ENCODE results near the gene HCN4. TPM values are rescaled to one million over a fixed set of nuclear protein-coding genes. Genes with fewer than 3 reads are reported as not detected.

Gene HCN4
- total and polyA plus RNA-seq, 4 experiments from 2014 or later: not detected

DNA sequence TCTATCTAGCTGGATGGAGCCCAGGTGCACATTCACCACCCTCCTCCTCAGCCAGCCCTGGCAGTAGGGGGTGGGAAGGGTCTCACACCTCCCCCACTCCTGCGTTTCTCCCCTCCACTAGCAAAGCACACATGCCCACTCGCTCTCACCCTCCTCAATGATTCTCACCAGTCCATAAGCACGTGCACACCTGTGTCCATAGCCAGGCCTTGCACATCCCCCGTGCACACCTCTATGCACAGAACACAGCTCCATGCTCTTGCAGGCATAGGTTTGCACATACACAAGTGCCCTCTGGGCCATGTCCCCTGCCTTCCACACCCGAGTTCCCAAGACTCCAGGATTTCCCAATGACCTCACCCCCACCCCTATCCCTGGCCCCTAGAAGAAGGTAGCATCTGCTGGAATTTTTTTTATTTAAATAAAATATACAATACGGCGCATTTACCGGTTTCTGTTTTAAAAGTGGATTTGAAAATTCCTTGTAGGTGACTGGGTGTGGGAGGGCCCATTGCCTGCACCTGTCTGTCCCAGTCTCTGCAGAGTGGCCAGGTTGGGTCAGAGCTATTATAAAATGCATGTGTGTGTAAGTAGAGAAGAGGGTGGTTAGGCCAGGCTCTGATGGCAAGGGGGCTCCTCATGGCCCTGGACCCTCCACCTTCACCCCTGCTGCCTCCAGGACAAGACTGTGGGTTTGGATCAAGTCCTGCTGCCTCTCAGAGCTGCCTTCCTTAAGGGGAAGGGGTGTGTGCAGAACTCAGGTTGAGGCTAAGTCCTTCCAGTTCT, 49.1 kb downstream of the HCN4 start:
- H3K36me3 Mint-ChIP-seq: no peaks in the 10 kb centered on the region
- peaks cover 5 to 19% of the 10 kb centered on the region in 2 donors for H3K27me3 Mint-ChIP-seq
- CTCF ChIA-PET (ENCODE audit: partially characterized antibody): no interaction called here
- H3K27ac Mint-ChIP-seq: no peak overlapping the region
- intact Hi-C loops (cut with micrococcal nuclease): no loop called here
- H3K9me3 ChIP-seq (ENCODE audit: control insufficient read depth in 1 of 2, low read length in 2 of 2): no peaks in the 10 kb centered on the region
- H3K4me3 Mint-ChIP-seq: no peak overlapping the region
- no peak overlapping the region for H3K4me3 ChIP-seq (ENCODE audit: low read length in 2 of 2)
- peaks cover 0 to 4% (median 0%) of the 10 kb centered on the region in 4 donors for H3K4me1 Mint-ChIP-seq
- no peak for DNase-seq
- H3K4me1 ChIP-seq (ENCODE audit: insufficient read depth, low read length): no peaks in the 10 kb centered on the region
- H3K9me3 Mint-ChIP-seq: no peaks in the 10 kb centered on the region
- POLR2A ChIA-PET (ENCODE audit: partially characterized antibody): no interaction called here
- no peaks in the 10 kb centered on the region for H3K27me3 ChIP-seq (ENCODE audit: insufficient read depth, low read length)
- no peaks in the 10 kb centered on the region for H3K36me3 ChIP-seq (ENCODE audit: insufficient read depth, low read length)
- H3K27ac ChIP-seq (ENCODE audit: low read depth, low read length): no peak overlapping the region

DNA sequence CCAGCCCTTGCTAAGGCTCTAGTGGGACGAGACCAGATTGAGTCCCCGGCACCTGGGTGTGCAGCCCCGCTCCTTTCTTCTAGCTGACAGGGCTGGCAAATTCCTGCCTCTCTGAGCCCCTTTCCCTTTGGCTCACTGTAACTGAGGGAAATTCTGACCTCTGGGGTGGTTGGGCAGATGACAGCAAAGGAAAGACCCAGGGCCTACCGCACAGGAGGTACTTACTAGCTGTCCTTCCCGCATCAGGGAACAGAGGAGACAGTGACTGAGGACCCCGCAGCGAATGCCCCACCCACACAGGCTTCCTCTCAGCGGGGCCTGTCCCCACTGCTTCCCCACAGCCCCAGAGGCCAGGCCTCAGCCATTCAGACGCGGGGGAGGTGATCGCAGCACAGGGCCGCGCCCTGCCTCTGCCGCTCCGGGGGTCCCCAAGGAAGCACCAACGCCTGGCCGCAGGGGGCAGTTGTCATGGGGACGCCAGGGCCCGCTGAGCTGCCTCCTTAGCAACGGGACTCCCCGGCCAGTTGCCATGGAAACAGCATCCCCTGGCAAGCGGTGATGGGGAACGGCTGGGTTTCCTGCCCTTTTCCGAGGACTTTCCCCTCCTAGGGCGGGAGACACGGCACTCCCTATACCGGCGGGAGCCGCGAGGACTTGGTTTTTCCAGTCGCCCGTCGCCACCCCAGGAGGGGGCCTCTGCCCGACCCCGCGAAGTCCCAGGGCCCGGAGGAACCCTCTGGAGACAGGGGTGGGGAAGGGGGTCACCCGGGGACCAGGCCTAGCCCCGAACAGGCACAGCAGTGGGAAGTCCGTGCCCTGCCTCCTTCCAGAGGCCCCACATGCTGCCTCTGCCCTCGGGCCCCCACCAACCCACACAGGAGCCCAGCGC, 50.1 kb downstream of the HCN4 start:
- no peak for DNase-seq
- POLR2A ChIA-PET (ENCODE audit: partially characterized antibody): no interaction called here
- Histone ChIP-seq H3K27me3 (ENCODE audit: insufficient read depth, low read length) (no peaks in the 10 kb centered on the region), H3K4me1 (ENCODE audit: insufficient read depth, low read length) (no peaks in the 10 kb centered on the region), H3K27ac (ENCODE audit: low read depth, low read length) (no peak overlapping the region), H3K36me3 (ENCODE audit: insufficient read depth, low read length) (no peaks in the 10 kb centered on the region), H3K9me3 (ENCODE audit: control insufficient read depth in 1 of 2, low read length in 2 of 2) (no peaks in the 10 kb centered on the region), H3K4me3 (ENCODE audit: low read length in 2 of 2) (no peak overlapping the region)
- intact Hi-C loops (cut with micrococcal nuclease): no loop called here
- H3K9me3 Mint-ChIP-seq: no peaks in the 10 kb centered on the region
- CTCF ChIA-PET (ENCODE audit: partially characterized antibody): no interaction called here
- H3K4me3 Mint-ChIP-seq: no peak overlapping the region
- H3K36me3 Mint-ChIP-seq: no peaks in the 10 kb centered on the region
- peaks cover 0 to 4% (median 0%) of the 10 kb centered on the region in 4 donors for H3K4me1 Mint-ChIP-seq
- H3K27ac Mint-ChIP-seq: no peak overlapping the region
- H3K27me3 Mint-ChIP-seq: peaks cover 7 to 19% of the 10 kb centered on the region in 2 donors

DNA sequence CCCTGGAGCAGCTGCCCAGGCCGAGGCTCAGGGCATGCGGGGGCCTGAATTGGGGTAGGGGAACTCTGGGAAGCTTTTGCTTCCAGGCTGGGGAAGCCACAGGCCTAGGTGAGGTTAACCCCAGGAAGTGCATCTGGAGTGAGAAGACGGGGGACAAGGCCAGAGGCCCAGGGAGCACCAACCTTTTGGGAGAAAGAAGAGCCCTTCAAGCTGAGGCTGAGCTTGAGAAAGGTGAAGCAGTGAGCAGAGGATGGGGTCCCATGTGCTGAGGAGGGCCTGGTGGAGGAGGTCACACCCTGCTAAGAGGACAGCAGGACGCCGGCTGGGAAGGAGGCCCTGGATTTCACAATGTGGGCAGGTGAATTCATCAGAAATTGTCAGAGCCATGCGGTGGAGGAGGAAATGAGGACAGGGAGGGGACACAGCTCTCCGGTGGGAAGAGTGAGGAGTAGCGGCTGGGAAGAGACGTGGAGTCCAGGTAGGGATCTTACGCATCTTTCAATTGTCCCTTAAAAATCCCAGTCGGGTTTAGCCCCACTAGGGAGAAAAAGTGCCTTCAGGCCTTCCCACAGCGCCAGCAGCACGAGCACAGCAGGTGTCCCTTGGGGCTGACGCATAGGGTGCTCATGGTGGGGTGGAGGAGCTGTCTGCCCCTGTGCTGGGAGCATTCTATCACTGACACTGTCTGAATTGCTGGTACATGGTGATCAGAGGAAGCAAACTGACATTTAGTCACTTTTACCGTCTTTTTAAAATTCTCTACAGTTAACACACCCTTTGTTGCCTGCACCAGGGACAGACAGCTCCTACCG, 50.9 kb downstream of the HCN4 start:
- ChIA-PET CTCF (ENCODE audit: partially characterized antibody) (no interaction called here), POLR2A (ENCODE audit: partially characterized antibody) (no interaction called here)
- H3K9me3 ChIP-seq (ENCODE audit: control insufficient read depth in 1 of 2, low read length in 2 of 2): no peaks in the 10 kb centered on the region
- no peak overlapping the region for H3K27ac Mint-ChIP-seq
- H3K27ac ChIP-seq (ENCODE audit: low read depth, low read length): no peak overlapping the region
- H3K9me3 Mint-ChIP-seq: no peaks in the 10 kb centered on the region
- H3K4me3 Mint-ChIP-seq: no peak overlapping the region
- no peaks in the 10 kb centered on the region for H3K27me3 ChIP-seq (ENCODE audit: insufficient read depth, low read length)
- peaks cover 0 to 4% (median 0%) of the 10 kb centered on the region in 4 donors for H3K4me1 Mint-ChIP-seq
- H3K36me3 ChIP-seq (ENCODE audit: insufficient read depth, low read length): no peaks in the 10 kb centered on the region
- H3K36me3 Mint-ChIP-seq: no peaks in the 10 kb centered on the region
- no peaks in the 10 kb centered on the region for H3K4me1 ChIP-seq (ENCODE audit: insufficient read depth, low read length)
- H3K27me3 Mint-ChIP-seq: peaks cover 7 to 19% of the 10 kb centered on the region in 2 donors
- DNase-seq: no peak
- H3K4me3 ChIP-seq (ENCODE audit: low read length in 2 of 2): no peak overlapping the region
- intact Hi-C loops (cut with micrococcal nuclease): no loop called here

DNA sequence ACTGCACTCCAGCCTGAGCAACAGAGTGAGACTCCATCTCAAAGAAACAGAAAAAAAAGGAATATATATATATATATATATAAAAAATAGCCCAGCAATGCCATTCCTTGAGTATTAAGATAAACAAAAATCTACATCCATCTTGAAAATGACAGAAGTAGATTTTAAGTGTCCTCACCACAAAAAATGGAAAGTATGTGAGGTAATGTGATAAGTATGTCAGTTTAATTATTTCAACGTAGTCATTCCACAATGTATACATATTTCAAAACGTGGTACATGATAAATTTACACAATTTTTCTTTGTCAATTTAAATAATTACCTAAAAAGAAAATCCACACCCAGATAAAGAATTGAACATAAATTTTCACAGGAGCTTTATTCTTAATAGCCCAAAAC, 54.9 kb downstream of the HCN4 start:
- no peak overlapping the region for H3K27ac Mint-ChIP-seq
- DNase-seq: no peak
- peaks cover 4 to 7% of the 10 kb centered on the region in 2 donors for H3K27me3 Mint-ChIP-seq
- H3K9me3 ChIP-seq (ENCODE audit: control insufficient read depth in 1 of 2, low read length in 2 of 2): no peaks in the 10 kb centered on the region
- H3K4me1 Mint-ChIP-seq: no peaks in the 10 kb centered on the region
- intact Hi-C loops (cut with micrococcal nuclease): no loop called here
- H3K9me3 Mint-ChIP-seq: no peaks in the 10 kb centered on the region
- no peak overlapping the region for H3K4me3 Mint-ChIP-seq
- POLR2A ChIA-PET (ENCODE audit: partially characterized antibody): no interaction called here
- no peaks in the 10 kb centered on the region for H3K36me3 Mint-ChIP-seq
- CTCF ChIA-PET (ENCODE audit: partially characterized antibody): no interaction called here
- H3K27me3 ChIP-seq (ENCODE audit: insufficient read depth, low read length): no peaks in the 10 kb centered on the region
- H3K4me1 ChIP-seq (ENCODE audit: insufficient read depth, low read length): no peaks in the 10 kb centered on the region
- no peak overlapping the region for H3K27ac ChIP-seq (ENCODE audit: low read depth, low read length)
- no peak overlapping the region for H3K4me3 ChIP-seq (ENCODE audit: low read length in 2 of 2)
- H3K36me3 ChIP-seq (ENCODE audit: insufficient read depth, low read length): no peaks in the 10 kb centered on the region

DNA sequence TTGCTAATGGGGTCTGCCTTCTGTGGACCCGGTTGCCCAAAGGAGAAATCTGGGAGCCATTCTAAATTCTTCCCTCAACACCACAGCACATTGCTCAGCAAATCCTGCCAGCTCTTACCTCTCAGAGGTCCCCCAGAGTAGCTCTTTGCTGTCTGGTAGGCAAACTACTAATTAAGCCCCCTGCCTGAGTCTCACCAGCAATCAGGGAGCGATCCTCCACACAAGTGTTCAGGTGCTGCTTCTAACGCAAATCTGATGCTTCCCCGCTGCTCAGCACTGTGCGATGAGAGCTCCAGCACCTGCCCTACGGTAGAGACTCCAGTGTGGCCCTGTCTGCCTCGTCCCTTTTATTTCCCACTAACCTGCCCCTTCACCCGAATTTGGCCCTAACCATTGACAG, 60.5 kb downstream of the HCN4 start:
- Histone ChIP-seq H3K27me3 (ENCODE audit: insufficient read depth, low read length) (no peaks in the 10 kb centered on the region), H3K36me3 (ENCODE audit: insufficient read depth, low read length) (peaks cover 4% of the 10 kb centered on the region), H3K4me3 (ENCODE audit: low read length in 2 of 2) (no peak overlapping the region), H3K27ac (ENCODE audit: low read depth, low read length) (no peak overlapping the region), H3K4me1 (ENCODE audit: insufficient read depth, low read length) (no peaks in the 10 kb centered on the region), H3K9me3 (ENCODE audit: control insufficient read depth in 1 of 2, low read length in 2 of 2) (no peaks in the 10 kb centered on the region)
- H3K36me3 Mint-ChIP-seq: peaks cover 4% of the 10 kb centered on the region in 2 donors
- H3K27me3 Mint-ChIP-seq: no peaks in the 10 kb centered on the region
- DNase-seq: no peak
- H3K4me1 Mint-ChIP-seq: no peaks in the 10 kb centered on the region
- H3K27ac Mint-ChIP-seq: peak overlapping the region in 1 of 7 donors; percentile 33
- ChIA-PET POLR2A (ENCODE audit: partially characterized antibody) (no interaction called here), CTCF (ENCODE audit: partially characterized antibody) (no interaction called here)
- intact Hi-C loops (cut with micrococcal nuclease): loop anchor here (10.0 kb wide), 1 partner anchor 396 kb away; no protein-coding TSS in a partner anchor
- peaks cover 0 to 1% (median 0%) of the 10 kb centered on the region in 8 donors for H3K9me3 Mint-ChIP-seq
- peak overlapping the region in 1 of 8 donors; percentile 30 for H3K4me3 Mint-ChIP-seq

DNA sequence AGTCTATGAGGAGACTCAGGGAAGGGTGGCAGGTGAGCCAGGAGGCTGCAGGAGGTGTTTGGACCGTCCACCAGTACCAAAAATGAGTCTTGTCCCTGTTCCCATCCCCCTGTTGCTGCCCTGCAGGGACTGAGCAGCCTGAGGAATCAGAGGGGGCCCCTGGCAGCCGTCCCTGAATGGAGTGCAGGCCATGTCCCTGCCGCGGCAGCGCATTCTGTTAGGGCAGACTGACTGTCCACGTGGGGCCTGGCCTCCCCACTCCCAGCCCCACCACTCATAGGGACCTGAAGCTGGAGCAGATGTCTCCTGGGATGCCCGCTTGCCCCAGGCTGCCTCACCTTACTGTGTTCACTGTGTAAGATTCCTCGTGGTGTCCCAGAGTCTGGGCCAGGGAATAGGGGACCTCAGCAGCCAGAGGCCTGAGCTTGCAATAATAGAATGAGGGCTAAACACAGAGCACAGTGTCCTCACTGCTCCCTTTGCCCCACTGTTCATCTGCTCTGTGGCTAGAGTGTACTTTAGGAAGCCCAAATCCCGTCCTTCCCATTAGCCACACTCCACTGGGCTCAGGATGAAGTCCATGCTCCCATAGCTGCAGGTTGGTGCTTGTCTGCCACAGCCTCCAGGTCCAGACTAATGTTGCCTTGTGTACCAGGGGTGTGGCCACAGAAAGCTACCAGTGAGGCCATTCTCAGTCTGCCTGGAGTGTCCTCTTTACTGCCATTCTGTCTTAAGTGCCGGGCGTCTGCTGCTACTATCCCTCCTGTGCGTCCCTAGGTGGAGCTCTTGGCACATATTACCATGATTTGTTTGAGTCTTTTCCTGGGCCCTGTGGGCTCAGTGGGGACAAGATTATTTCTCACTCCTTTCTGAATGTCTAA, 63.2 kb downstream of the HCN4 start:
- Mint-ChIP-seq H3K27ac (peak overlapping the region in 1 of 7 donors; percentile 30), H3K36me3 (peaks cover 14 to 23% of the 10 kb centered on the region in 2 donors), H3K4me1 (no peaks in the 10 kb centered on the region), H3K4me3 (no peak overlapping the region), H3K9me3 (peaks cover 0 to 1% (median 0%) of the 10 kb centered on the region in 8 donors), H3K27me3 (no peaks in the 10 kb centered on the region)
- Histone ChIP-seq H3K27ac (ENCODE audit: low read depth, low read length) (no peak overlapping the region), H3K9me3 (ENCODE audit: control insufficient read depth in 1 of 2, low read length in 2 of 2) (no peaks in the 10 kb centered on the region), H3K36me3 (ENCODE audit: insufficient read depth, low read length) (peaks cover 4% of the 10 kb centered on the region), H3K4me3 (ENCODE audit: low read length in 2 of 2) (no peak overlapping the region), H3K27me3 (ENCODE audit: insufficient read depth, low read length) (no peaks in the 10 kb centered on the region), H3K4me1 (ENCODE audit: insufficient read depth, low read length) (no peaks in the 10 kb centered on the region)
- DNase-seq: peak in 3 of 5 donors; percentile 9 to 18 (median 12)
- ChIA-PET POLR2A (ENCODE audit: partially characterized antibody) (no interaction called here), CTCF (ENCODE audit: partially characterized antibody) (interaction anchor here (0.6 to 1.5 kb wide), 3 partner anchors 20 to 331 kb away, joined by 3 to 5 read pairs (median 3); no protein-coding TSS in a partner anchor)
- intact Hi-C loops (cut with micrococcal nuclease): loop anchor here (10.0 kb wide), 1 partner anchor 399 kb away; no protein-coding TSS in a partner anchor
